Stromal cell of bone marrow (primary cell): Measurements from ENCODE around the gene GMDS.

Experiments used
- DNase-seq: peaks from one replicate; pipeline ENCODE4 v3.0.0-alpha.2; 2012; ENCODE audit warnings: low read depth

Gene GMDS

DNA sequence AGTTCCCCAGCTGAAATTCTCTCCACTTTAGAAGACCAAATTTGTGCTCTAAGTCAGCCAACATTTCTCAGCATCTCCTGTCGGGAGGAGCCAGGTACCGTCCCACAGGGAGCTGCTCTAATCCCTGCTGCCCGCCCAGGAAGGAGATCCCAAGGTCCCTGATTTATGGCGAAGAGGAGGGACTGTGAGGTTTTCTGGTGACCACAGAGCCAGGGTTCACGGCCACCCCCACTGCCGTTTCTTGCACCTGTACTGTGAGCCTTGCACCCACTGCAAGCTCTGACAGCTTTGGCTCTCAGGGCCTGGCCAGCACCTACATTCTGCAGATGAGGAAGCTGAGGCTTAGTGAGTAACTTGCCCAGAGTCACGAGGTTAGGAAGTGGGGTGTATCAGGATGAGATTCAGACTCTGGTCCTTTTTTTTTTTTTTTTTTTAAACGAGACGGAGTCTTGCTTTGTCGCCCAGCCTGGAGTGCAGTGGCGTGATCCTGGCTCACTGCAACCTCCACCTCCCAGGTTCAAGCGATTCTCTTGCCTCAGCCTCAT, 600.8 kb downstream of the GMDS start:
- DNase-seq: no peak

DNA sequence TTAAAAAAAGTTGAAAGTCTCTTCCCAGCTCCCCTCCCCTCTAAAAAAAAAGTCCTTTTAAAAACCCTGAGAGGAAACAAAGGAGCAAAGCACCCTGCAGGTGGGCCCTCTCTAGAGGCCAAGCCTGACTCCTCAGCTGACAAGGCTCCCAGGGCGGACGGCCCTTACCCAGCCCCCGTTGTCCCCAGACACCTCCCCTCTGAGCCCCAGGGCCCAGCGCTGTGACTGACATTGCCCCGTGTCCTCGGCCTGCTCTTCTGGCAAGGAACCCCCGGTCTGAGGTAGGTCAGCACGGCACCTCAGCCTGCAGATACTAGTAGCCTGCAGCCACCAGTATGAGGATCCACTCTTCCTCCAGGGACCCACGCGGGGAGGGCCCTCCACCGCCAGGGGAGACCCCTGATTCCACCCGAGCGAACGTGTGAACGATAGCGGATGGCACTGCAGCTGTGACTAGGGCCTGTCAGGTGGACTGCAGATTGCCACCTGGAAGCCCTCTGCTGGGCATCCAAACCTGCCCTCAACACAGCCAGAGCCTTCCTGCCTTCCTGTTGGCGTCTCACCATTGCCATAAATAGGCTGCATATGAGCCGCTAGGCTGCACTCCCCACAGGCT, 601.5 kb downstream of the GMDS start:
- no peak for DNase-seq

DNA sequence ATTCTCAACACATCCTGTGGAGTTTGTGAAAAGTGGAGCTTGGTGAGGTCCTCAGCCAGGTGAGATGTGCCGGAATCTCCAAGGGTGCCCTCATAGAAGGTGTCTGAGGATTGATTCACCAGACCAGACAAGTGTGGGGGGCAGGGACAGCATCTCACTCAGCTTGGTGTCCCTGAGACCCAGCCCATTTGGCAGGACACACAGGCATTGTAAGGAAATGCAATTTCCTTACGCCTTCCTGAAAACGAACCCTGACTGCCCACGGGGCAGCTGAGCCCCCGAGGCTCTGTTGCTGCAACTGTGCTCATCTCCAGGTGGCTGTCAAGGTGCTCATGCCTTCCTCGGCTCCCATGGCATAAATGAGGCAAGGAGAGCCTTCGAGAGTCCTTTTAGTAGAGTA, 602.3 kb downstream of the GMDS start:
- no peak for DNase-seq

DNA sequence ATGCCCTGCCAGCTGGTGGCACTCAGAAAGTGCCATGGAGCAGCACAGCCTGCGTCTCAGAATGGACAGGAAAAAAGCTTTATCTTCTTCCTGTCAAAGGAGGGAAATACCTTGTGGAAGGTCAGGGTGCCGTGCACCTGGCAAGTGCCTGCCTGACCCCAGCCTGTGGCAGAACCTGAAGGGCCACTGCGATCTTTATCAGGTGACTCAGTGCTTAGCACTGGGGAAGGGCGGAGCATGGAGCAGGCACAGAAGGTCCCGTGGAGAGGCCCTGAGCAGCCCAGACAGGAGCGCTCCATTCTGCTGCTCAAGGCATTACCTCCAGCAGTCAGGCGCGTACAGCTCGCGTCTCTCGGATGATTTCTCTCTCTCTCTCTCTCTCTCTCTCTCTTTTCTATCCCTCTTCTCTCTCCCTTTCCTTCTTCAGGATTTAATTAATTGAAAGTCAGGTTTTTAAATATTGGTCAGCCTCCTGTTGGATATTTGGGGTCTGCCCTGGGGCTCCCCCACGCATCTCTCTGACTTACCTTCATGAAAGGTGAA, 604.0 kb downstream of the GMDS start:
- no peak for DNase-seq

DNA sequence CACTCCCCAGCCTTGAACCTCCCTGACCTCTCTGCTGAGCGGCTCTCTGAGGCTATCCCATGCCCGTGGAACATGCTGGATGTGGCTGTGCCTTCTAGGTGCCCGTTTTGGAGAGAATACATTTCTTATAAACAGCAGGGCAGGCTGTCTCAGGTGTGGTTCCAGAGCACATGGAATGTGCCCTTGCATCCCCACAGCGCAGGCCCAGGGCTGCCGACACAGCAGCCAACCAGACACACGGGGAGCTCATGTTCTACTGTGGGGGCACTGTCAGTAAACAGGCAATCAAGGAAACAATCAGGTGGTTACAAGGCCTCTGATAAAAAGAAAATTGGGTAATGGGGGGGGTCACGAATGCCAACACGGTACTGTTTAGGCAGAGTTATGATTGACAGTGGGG, 604.9 kb downstream of the GMDS start:
- no peak for DNase-seq

DNA sequence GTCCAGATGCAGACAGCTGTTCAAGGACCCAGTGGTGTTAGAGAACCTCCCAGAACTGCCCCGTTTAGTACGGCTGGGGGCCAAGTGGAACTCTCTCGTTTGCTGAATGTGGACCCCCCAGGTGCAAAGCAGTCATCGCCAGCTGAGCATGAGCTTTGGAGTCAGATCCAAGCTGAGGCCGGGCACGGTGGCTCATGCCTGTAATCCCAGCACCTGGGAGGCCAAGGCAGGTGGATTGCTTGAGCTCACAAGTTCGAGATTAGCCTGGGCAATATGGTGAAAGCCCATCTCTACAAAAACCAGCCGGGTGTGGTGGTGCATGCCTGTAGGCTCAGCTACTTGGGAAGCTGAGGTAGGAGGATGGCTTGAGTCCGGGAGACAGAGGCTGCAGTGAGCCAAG, 606.0 kb downstream of the GMDS start:
- no peak for DNase-seq

DNA sequence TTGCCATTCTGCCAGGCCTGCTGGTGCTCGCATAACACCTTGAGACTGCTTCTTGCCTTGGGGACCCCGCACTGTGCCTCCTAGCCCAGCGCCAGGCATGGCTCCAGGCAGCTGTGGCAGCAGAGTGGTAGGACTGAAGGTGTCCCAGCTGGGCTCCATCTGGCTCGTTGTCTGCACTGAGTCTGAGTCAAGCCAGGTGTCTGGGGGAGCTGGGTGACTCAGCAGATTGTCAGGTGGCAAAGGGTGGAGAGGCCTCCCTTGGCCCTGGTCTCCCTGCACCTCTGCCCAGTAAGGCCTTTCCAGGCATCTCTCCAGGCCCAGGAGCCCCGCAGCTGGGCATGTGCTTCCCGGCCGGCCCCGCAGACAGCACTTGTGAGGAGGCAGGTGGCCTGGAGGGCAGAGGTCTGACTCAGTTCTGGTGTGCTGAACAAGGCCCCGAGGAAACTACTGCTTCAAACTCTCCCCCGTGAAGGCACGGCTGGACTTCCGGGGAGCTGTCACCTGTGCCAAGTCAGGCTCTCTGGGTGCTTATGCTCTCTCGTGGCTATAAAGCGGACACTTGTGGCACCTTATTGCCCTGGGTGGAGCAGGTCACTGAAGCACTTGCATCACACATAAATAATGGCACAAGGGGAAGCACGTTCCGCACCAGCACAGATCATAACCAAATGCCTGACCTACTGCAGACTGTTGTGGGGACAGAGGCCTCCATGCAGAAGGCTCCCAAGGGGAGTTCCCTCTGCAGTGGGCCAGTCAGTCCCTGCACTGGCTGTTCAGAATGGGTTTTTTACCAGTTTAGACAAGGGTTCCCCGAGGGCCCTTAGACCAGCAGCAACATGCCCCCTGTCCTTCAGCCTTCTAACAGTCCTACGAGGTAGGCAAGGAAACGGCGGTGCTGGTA, 608.2 kb downstream of the GMDS start:
- DNase-seq: no peak

DNA sequence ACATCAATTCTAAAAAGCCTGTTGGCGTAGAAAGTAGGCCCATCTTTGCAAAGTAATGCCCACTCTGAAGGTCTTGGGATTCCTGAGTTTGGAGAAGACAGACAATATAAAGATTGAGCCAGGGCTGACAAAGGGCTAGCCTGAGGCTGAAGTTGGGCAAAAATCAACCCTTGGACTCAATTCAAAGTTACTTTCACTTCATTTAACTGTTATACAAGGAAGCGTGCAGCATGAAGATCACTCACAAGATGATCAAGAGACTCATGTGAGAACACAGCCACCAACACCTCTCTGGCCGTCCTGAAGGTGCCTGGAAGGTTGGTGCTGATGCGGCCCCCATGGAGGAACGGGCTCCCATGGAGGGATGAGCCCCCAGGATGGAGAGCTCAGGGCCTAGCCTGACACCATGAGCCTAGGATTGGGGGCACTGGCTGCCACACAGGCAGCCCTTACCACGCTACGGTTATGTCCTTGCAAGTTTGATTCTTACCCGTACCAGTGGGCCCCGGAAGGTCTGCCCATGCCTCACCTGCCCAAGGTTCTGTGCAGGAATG, 609.1 kb downstream of the GMDS start:
- DNase-seq: no peak

DNA sequence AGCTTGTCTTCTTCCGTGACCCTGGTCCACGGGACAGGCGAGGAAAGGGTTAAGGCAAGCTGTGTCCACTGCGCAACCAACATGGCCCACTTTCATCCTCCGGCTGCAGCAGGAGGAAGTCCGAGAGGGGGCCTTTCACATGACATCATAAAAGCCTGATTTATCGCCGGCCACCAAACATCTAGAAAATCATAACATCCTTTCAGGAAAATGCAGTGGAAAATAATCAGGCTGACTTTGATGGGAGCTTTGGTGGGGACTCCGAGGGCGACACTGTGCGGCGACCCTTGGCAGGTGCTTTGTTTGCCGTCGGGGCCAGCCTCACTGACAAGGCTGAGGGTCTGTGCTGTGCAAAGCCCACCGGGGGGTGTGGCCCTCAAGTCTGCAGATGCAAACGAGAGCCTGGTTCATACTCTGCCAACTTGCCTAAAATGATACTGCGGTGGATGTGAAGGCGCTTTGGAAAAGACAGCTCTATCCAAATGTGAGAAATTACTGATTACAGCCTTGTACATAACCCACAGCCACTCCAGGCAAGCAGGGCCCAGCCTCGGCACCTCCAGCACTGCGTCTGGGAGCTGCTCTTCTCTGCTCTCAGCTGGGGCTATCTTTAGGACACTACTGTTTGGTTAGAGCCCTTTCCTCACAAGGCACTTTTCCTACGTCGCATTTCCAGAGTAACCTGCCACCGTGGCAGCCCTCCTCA, 609.9 kb downstream of the GMDS start:
- no peak for DNase-seq

DNA sequence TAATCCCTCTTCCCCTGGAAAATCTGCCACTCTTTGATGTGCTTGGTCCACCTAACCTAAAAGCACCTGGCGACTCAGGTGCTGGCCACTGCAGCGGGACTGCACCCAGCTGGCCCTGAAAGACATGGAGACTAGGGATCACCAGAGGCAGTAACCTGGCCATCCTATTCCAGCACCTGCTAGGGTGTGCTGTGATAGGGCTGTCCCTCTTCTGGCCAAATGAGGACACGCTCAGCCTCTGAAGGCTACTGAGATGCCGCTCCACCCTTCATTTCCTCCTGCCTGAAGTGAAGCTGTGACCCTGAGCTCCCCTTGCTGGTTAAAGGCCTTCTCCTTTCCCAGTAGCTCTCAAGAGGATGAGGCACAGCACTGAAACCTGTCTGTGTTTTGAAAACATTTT, 611.3 kb downstream of the GMDS start:
- no peak for DNase-seq

DNA sequence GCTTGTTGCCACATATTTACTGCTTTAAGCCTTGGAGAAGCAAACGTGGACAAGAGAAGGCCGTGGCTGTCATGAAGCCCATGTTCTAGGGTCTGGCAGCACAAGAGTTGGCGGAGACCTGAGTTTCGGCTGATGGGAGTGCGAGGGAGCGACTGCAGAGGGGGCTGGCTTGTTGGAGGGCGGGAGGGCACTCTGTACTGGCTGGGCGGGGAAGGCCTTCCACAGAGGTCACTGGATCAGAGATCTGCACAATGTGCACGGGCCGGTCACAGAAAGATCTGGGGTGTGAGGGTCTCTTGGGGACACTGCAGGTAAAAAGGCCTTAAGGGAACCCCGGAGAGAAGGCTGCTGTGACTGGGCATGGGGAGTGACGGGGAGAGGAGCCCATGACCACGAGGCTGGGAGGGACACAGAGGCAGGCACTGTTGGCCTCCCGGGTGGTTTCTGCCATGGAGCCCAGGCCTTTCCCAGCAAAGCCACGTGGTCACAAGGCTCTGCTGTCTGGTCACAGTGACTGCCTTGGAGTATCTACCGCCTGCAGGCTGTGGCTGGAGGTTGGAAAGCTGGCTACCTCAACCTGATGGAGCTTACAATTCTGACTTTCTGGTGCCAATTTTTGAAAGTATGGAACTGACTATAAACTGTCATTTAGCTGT, 611.9 kb downstream of the GMDS start:
- no peak for DNase-seq

DNA sequence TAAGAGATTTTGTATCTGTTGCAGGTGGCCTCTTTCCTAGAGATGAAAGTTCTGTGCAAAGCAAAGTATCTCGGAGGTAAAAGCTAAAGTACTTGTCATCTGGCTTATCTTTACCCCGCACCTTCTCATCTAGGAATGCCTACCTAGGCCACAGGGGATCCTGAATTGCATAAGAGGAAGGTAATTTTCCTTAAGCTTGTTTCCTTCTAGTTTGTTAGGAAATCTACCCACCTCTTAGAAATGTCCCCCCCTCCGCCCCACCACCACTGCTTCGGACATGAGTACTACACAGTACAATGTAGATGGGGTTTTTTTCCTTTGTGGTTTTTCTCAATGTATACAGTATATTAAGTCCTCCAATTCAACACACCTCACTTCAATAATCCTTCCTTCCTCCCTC, 614.2 kb downstream of the GMDS start:
- no peak for DNase-seq

DNA sequence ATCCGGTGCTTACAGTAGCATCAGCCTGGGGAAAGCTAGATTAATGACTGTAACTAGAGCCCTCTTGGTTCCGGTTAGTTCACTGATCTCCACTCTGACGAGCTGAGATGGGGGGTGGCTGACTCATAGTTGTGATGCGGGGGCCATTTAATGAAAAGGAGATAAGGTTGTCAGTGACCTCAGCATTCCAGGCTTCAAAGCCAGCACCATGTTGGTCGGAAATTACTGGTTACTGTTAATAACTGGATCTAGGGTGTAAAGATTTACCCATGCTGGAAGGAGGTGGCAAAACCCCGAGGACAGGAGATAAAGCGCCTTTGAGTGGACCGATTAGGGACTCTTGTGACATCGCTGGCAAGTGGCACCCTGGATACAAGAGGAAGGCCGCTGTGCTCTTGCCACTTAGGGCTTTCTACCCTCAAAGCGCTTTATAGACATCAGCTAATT, 614.6 kb downstream of the GMDS start:
- no peak for DNase-seq

DNA sequence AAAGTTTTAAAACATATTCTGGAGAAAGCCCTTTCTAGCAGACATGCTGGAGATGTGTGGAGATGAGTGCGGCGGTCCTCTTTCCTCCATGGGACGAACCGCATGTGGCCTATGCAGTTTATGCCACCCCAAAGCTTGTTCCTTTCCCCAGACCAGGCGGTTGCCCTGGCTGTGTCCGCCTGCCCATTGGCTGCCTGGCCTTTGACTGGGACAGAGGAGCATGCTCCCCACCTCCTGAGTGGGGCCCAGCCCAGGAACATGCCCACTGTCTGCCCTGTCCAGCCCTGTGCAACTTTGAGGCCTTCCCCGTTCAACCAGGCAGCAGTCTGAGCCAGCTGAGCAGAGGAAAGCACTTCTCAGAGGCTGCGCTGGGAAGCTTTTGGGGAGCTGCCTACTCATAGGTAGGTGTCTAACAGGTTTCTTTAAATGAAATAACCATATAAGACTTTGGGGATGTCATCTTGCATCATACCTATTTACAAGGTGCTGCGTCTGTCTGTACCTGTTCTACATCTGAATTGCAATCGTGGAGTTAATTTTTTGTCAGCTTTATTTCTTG, 615.1 kb downstream of the GMDS start:
- no peak for DNase-seq

DNA sequence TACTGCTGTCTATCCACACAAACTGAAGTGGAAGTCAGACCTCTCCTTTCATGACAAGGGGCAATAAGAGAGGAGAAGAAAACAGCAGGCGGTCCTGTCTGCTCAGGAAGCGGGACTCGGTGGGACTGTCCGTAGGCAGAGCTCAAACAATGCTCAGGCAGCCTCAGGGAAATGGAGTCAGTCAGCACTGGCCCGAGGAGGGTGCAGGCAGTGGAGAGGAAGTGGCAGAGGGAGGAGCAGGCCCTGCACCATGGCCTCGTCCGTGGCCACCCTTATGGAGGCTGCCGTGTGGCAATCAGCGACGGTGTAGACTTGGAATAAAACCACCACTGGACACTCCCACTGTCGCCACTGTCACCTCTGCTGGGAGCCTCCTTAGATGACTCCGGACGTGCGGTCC, 616.1 kb downstream of the GMDS start:
- DNase-seq: no peak

DNA sequence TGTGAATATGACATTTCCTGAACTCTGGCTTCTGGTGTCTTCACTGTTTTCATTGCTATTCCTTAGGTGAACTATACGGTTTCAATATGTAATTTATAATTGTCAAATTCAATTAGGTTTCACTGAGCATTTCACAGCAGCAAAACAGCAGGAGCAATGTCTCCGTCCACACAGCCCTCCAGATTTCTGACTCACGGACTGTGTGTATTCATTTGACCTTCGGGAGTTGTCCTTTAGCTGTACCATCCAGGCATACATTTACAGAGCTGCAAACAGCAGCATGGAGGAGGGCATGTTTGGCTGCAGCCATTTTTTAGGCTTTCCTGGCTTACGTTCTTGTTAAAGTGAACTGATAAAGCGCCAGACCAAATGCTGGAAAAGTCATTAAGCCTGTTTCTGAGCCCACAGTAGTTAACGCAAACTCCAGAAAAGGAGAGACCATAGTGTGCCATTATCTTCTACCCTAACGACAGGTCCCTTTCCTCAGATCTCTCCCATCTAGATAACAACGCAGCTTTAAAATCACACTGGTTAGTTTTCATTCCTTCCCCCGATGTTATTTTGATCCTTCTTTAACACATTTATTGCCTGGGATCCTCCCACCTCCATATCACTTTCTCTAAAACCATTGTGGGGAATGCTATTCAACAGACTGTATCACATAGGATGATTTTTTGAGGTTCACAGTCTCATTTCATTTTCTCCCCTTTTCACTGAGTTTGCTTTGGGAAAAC, 617.4 kb downstream of the GMDS start:
- no peak for DNase-seq

DNA sequence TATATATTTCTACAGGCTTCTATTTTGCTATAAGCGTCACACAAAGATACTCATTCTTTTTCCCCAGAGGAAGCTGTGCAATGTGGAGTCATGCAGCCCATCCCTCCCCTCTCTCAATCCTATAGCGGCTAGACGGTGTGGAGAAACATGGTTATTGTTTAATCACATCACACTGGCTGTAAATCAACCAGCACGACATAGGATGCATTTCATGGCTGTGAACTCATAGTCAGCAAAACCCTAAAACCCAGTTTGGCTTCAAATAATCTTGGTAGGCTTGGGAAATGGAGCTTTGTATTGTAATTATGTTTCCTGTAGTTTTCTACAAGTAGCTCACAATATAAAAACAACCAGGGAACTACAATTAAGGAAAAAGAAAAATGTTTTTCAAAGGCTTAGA, 618.9 kb downstream of the GMDS start:
- no peak for DNase-seq

DNA sequence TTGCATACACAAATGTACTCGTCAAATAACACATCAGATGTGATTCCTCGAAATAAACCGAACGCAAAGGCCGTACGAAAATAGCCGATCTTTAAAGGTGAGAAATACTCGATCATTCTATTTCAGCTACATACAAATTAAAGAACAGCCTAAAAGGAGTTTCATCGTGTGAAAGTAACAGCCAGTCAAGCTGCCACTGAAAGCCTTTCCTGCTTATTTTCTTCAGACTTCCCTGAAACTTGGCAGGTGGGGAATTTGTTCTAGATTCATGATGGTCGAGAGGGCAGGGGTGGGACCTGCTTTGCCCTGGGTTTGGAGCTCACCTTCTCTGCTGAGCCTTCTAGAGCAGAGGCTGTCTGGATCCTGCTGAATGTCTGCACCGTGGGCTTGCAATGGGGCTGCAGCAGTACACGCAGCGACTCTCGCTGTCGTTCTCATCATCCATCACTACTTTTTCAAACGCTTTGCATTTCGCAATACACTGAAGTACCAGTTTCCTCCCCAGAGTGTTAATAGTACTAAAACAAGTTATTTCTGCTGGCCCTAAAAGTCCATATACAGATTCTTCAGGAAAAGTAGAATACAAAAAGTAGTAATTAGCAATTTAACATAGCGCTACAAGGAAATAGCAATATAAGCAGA, 619.5 kb downstream of the GMDS start:
- DNase-seq: no peak

DNA sequence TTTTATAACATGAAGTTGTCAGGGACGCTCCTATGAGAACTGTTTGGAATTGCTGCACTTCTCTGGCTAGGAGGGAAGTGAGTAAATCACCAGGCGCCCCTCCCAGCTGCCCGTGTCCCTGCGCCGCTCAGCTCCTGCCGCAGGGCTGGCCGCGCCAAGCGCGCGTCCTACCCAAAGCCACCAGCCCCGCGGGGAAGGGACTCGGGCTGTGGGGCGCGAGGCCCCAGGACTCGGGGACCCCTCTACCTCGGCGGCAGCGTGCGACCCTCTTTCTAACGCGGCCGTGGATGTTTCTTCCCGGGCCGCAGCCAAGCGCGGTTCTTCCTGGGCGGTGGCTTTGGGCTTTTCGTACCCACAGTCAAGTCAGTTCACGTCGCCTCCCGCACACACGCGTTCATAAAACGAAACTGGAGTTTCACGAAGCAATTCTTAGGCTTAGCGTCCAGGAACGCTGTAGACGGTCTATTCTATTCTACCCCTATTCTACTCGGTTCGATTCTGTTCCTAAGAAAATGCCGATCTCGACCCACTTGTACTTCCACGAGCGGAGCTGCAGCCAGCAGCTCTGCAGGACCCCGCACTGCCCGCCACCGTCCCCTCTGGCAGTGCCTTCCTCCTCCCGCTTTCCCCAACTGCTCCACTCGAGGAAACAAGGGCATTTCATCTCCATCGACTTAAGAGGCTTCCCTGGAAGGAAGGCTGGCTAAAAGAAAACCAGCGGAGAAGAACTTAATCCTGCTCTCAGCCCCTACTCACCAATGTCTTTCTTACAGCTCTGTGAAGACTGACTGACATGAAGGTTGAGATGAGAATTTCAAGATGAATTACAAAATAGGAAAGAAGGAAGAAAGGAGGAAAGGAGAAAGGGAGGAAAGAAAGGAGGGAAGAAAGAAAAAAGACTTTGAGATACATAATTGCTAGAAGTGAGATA, 620.3 kb downstream of the GMDS start:
- DNase-seq: no peak
